ENCODE data around the gene MASP1.

Gene MASP1

DNA sequence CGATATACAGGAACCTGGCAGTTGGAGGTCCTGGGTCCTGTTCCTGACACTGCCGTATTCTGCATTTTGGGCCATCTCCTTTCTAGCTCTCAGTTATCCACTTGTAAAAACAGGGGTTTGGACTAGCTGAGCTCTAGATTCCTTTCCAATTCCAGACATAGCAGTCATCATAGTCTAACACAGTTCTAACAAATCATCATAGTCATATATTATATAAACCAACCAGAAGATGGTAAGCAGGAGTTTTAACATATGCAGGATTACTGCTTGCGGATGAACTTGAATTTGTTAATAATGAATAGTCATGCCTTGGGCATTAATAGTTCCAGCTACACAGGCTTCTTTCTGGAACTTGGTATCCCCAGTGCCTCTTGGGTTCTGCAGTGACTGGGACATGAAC lies 26.6 kb downstream of the MASP1 start:
- Histone ChIP-seq H3K79me2 (ENCODE audit: insufficient read depth, low read depth) (no peaks in the 10 kb centered on the region), H3K27ac (no peak overlapping the region), H3K4me1 (ENCODE audit: low read depth, poor library complexity, severe bottlenecking) (no peaks in the 10 kb centered on the region), H3K27me3 (ENCODE audit: insufficient read depth, low read depth) (no peaks in the 10 kb centered on the region), H2AFZ (ENCODE audit: low read depth) (no peak overlapping the region), H3K36me3 (ENCODE audit: insufficient read depth) (no peaks in the 10 kb centered on the region), H3K9ac (no peak overlapping the region), H3K4me2 (no peak overlapping the region), H4K20me1 (ENCODE audit: insufficient read depth) (no peaks in the 10 kb centered on the region), H3K4me3 (IDR thresholded peaks at IDR 0.05; ENCODE audit: insufficient read depth, low read depth, low read length) (no peak overlapping the region)
- TF ChIP-seq, protein P1, sequence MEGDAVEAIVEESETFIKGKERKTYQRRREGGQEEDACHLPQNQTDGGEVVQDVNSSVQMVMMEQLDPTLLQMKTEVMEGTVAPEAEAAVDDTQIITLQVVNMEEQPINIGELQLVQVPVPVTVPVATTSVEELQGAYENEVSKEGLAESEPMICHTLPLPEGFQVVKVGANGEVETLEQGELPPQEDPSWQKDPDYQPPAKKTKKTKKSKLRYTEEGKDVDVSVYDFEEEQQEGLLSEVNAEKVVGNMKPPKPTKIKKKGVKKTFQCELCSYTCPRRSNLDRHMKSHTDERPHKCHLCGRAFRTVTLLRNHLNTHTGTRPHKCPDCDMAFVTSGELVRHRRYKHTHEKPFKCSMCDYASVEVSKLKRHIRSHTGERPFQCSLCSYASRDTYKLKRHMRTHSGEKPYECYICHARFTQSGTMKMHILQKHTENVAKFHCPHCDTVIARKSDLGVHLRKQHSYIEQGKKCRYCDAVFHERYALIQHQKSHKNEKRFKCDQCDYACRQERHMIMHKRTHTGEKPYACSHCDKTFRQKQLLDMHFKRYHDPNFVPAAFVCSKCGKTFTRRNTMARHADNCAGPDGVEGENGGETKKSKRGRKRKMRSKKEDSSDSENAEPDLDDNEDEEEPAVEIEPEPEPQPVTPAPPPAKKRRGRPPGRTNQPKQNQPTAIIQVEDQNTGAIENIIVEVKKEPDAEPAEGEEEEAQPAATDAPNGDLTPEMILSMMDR (conservative IDR thresholded peaks at IDR 0.05; ENCODE audit: low read depth, low read length): no peak

- Histone ChIP-seq H2AFZ (ENCODE audit: low read depth) (no peak overlapping the region), H3K4me1 (ENCODE audit: low read depth, poor library complexity, severe bottlenecking) (no peaks in the 10 kb centered on the region), H4K20me1 (ENCODE audit: insufficient read depth) (no peaks in the 10 kb centered on the region), H3K4me2 (no peak overlapping the region), H3K27ac (no peak overlapping the region), H3K36me3 (ENCODE audit: insufficient read depth) (no peaks in the 10 kb centered on the region), H3K4me3 (IDR thresholded peaks at IDR 0.05; ENCODE audit: insufficient read depth, low read depth, low read length) (no peak overlapping the region), H3K27me3 (ENCODE audit: insufficient read depth, low read depth) (no peaks in the 10 kb centered on the region), H3K9ac (no peak overlapping the region), H3K79me2 (ENCODE audit: insufficient read depth, low read depth) (no peaks in the 10 kb centered on the region)
- TF ChIP-seq, protein P1 (conservative IDR thresholded peaks at IDR 0.05; ENCODE audit: low read depth, low read length): no peak
Observed at GRCh38 chr3:187264021-187264420, 27.5 kb downstream of the MASP1 start.

GRCh38 chr3:187263270-187263669 lies 28.3 kb downstream of the MASP1 start:
- H4K20me1 ChIP-seq (ENCODE audit: insufficient read depth): no peaks in the 10 kb centered on the region
- H3K27ac ChIP-seq: no peak overlapping the region
- TF ChIP-seq, protein P1 (conservative IDR thresholded peaks at IDR 0.05; ENCODE audit: low read depth, low read length): no peak
- H3K4me3 ChIP-seq (IDR thresholded peaks at IDR 0.05; ENCODE audit: insufficient read depth, low read depth, low read length): no peak overlapping the region
- no peaks in the 10 kb centered on the region for H3K79me2 ChIP-seq (ENCODE audit: insufficient read depth, low read depth)
- H3K4me2 ChIP-seq: no peak overlapping the region
- H3K36me3 ChIP-seq (ENCODE audit: insufficient read depth): no peaks in the 10 kb centered on the region
- no peak overlapping the region for H3K9ac ChIP-seq
- H2AFZ ChIP-seq (ENCODE audit: low read depth): no peak overlapping the region
- H3K27me3 ChIP-seq (ENCODE audit: insufficient read depth, low read depth): no peaks in the 10 kb centered on the region
- H3K4me1 ChIP-seq (ENCODE audit: low read depth, poor library complexity, severe bottlenecking): no peaks in the 10 kb centered on the region

DNA sequence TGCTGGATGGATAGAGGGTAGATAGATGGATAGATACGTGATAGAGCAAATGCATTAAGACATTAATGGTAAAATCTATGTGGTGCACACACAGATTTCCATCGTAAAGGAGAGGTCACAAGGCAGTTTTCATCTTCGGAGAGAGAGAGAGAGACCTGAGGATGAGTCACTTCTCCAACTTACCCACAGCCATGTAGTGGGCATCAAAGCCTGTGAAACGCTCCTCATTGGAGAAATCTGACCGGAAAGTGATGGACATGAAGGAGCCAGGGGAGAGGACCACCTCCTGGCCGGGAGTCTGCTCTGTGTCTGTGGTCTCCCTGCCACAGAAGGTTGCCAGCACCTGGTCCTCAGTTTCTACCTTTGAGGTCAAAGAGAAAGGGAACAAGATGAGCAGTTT lies 29.2 kb downstream of the MASP1 start:
- no peak overlapping the region for H3K27ac ChIP-seq

More for the DNA sequence above, 29.2 kb downstream of the MASP1 start:
- TF ChIP-seq, protein P1 (conservative IDR thresholded peaks at IDR 0.05; ENCODE audit: low read depth, low read length): no peak
- H3K27me3 ChIP-seq (ENCODE audit: insufficient read depth, low read depth): no peaks in the 10 kb centered on the region
- no peak overlapping the region for H3K4me3 ChIP-seq (IDR thresholded peaks at IDR 0.05; ENCODE audit: insufficient read depth, low read depth, low read length)
- H3K4me1 ChIP-seq (ENCODE audit: low read depth, poor library complexity, severe bottlenecking): no peaks in the 10 kb centered on the region
- no peaks in the 10 kb centered on the region for H4K20me1 ChIP-seq (ENCODE audit: insufficient read depth)
- H3K79me2 ChIP-seq (ENCODE audit: insufficient read depth, low read depth): no peaks in the 10 kb centered on the region
- H3K36me3 ChIP-seq (ENCODE audit: insufficient read depth): no peaks in the 10 kb centered on the region
- H2AFZ ChIP-seq (ENCODE audit: low read depth): no peak overlapping the region
- H3K9ac ChIP-seq: no peak overlapping the region
- H3K4me2 ChIP-seq: no peak overlapping the region

Measured in KMS-11 (cell line).